ENCODE measurements around the gene ACOX1. TPM values are rescaled to one million over a fixed set of nuclear protein-coding genes. Genes with fewer than 3 reads are reported as not detected.

Gene ACOX1
- total RNA-seq, 4 donors from 2014 or later, result 45.3 to 57.4 (median 48.9) TPM

DNA sequence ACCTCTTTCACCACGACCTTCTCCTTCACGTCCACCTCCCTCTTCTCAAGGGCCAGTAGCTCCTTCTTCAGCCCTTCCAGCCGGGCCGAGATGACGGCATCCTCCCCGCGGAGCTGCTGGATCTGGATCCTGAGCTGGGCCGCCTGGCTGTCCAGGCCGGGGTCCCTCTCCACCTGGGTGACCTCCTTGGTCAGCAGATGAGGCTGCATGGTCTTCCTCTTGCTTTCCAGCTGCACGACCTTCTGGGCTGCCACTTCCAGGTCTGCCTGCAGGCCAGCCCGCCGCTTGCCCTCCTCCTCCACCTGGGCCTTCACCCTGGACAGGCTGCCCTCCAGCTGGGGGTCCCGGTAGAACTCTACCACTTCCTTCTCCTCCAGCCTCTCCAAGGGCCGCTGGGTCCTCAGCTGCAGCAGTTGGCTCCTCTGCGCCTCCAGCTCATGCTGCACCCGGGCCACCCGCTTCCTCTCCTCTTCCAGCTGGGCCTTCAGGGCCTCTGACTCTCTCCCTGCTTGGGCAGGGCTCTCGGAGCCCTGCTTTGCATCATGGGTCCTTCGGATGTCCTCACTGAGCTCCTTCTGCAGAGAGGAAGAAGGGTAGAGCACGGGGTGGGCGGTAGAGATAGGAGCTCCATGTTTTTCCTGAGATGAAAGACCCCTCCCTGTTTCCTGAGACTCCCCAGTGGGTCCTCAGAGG is 31.1 kb upstream of the ACOX1 start:
- Histone ChIP-seq H3K36me3 (no peaks in the 10 kb centered on the region), H3K9me3 (no peaks in the 10 kb centered on the region), H3K27me3 (peaks cover 0 to 8% (median 0%) of the 10 kb centered on the region in 4 donors), H3K4me3 (no peak overlapping the region), H3K27ac (replicated peaks in 1 of 4) (no peak overlapping the region), H3K4me1 (peaks cover 0 to 17% (median 11%) of the 10 kb centered on the region in 4 donors)
- DNase-seq (ENCODE audit: extremely low spot score), result no peak
- intact Hi-C loops (cut with DNase I), result no loop called here
- WGBS, result 85% methylated on average over 21 of the region's 21 CpGs
- no peak for TF ChIP-seq EP300 (IDR thresholded peaks at IDR 0.05)

DNA sequence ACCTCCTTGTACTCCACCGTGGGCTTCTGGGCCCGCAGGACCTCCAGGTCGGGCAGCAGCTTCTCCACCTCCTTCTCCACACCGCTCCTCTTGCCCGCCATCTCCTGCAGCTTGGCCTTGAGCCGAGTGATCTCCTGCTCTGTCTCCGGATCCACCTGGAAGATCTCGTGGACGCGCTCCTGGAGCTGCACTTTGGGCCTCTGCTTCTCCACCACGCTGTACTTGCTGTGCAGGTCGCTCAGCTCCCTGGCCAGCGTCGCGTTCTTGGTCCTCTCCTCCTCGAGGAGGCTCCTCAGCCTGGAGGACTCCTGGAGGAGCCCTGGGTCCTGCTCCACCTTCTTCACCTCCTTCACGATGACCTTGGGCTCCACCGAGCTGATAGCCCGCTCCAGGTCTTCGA is 30.5 kb upstream of the ACOX1 start:
- Histone ChIP-seq H3K4me1 (peaks cover 0 to 16% (median 9%) of the 10 kb centered on the region in 4 donors), H3K4me3 (no peak overlapping the region), H3K9me3 (no peaks in the 10 kb centered on the region), H3K27me3 (peaks cover 0 to 1% (median 0%) of the 10 kb centered on the region in 4 donors), H3K27ac (replicated peaks in 1 of 4) (no peak overlapping the region), H3K36me3 (no peaks in the 10 kb centered on the region)
- intact Hi-C loops (cut with DNase I), result no loop called here
- TF ChIP-seq POLR2A (IDR thresholded peaks at IDR 0.05; ENCODE audit: low read depth) (no peak), POLR2AphosphoS5 (IDR thresholded peaks at IDR 0.05) (no peak), EP300 (IDR thresholded peaks at IDR 0.05) (no peak)
- TF ChIP-seq, protein P1, sequence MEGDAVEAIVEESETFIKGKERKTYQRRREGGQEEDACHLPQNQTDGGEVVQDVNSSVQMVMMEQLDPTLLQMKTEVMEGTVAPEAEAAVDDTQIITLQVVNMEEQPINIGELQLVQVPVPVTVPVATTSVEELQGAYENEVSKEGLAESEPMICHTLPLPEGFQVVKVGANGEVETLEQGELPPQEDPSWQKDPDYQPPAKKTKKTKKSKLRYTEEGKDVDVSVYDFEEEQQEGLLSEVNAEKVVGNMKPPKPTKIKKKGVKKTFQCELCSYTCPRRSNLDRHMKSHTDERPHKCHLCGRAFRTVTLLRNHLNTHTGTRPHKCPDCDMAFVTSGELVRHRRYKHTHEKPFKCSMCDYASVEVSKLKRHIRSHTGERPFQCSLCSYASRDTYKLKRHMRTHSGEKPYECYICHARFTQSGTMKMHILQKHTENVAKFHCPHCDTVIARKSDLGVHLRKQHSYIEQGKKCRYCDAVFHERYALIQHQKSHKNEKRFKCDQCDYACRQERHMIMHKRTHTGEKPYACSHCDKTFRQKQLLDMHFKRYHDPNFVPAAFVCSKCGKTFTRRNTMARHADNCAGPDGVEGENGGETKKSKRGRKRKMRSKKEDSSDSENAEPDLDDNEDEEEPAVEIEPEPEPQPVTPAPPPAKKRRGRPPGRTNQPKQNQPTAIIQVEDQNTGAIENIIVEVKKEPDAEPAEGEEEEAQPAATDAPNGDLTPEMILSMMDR (IDR thresholded peaks at IDR 0.05), result no peak
- 95% methylated on average over 20 of the region's 20 CpGs for WGBS
- DNase-seq (ENCODE audit: extremely low spot score), result no peak

DNA sequence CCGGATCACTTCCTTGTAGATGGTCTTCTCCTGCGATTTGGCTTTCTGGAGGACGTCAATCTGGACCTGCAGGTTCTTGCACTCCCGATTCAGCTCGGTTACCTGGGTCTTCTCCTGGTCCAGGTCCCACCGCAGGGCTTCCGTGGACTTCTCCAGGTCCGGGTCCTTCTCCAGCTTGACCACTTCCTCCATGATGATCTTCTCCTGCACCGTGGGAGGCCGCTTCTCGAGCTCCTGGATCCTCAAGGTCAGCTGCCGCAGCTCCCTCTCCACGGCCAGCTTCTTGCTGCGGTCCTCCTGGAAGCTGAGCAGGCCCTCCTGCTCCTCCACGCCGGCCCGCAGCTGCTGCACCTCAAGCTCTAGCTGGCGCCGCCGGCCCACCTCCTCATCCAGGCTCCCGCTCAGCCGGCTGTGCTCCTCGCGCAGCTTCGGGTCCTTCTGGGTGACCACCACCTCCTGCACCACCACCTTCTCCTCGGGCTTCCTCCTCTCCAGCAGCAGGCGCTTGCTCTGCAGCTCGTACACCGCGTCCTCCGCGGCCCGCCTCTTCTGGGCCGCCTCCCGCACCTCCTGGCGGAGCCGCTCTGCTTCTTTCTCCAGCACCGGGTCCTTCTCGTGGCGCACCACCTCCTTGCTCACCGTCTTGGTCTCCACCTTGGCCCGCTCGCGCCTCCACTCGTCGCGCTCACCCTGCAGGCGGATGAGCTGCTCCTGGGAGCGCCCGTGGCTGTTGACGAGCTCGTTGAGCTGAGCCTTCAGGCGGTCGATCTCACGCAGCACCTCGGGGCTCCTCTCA is 29.9 kb upstream of the ACOX1 start:
- Histone ChIP-seq H3K4me3 (no peak overlapping the region), H3K4me1 (peaks cover 0 to 11% (median 5%) of the 10 kb centered on the region in 4 donors), H3K36me3 (no peaks in the 10 kb centered on the region), H3K27me3 (no peaks in the 10 kb centered on the region), H3K9me3 (no peaks in the 10 kb centered on the region), H3K27ac (replicated peaks in 1 of 4) (no peak overlapping the region)
- no peak for DNase-seq (ENCODE audit: extremely low spot score)
- TF ChIP-seq EP300 (IDR thresholded peaks at IDR 0.05), result no peak
- TF ChIP-seq, protein P1 (IDR thresholded peaks at IDR 0.05), result no peak
- no peak for TF ChIP-seq POLR2AphosphoS5 (IDR thresholded peaks at IDR 0.05)
- no peak for TF ChIP-seq POLR2A (IDR thresholded peaks at IDR 0.05; ENCODE audit: low read depth)
- WGBS, result 96% methylated on average over 56 of the region's 56 CpGs
- intact Hi-C loops (cut with DNase I), result no loop called here

DNA sequence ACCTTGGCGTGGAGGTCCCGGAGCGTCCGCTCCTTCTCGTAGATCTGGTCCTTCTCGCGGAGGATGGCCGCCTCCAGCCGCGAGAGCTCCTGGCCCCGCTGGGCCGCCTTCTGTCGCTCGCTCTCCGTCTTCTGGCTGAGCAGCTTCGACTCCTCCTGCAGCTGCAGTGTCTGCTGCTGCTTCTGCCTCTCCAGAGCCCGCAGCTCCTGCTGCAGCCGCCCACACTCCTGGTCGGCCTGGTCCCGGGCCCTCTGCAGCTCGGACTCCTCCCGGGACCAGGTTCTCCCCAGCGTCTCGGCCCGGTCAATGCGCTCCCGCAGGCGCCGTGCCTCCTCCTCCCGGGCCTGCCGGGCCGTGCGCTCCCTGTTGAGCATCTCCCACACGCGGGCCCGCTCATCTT is 29.2 kb upstream of the ACOX1 start:
- DNase-seq (ENCODE audit: extremely low spot score), result no peak
- WGBS, result 93% methylated on average over 35 of the region's 36 CpGs
- H3K9me3 ChIP-seq, result no peaks in the 10 kb centered on the region
- H3K27me3 ChIP-seq, result no peaks in the 10 kb centered on the region
- no peak overlapping the region for H3K27ac ChIP-seq (replicated peaks in 1 of 4)
- intact Hi-C loops (cut with DNase I), result no loop called here
- peaks cover 0 to 11% (median 5%) of the 10 kb centered on the region in 4 donors for H3K4me1 ChIP-seq
- no peak overlapping the region for H3K4me3 ChIP-seq
- no peaks in the 10 kb centered on the region for H3K36me3 ChIP-seq
- TF ChIP-seq POLR2AphosphoS5 (IDR thresholded peaks at IDR 0.05), result no peak
- TF ChIP-seq EP300 (IDR thresholded peaks at IDR 0.05), result no peak
- no peak for TF ChIP-seq POLR2A (IDR thresholded peaks at IDR 0.05; ENCODE audit: low read depth)
- TF ChIP-seq, protein P1 (IDR thresholded peaks at IDR 0.05), result no peak

DNA sequence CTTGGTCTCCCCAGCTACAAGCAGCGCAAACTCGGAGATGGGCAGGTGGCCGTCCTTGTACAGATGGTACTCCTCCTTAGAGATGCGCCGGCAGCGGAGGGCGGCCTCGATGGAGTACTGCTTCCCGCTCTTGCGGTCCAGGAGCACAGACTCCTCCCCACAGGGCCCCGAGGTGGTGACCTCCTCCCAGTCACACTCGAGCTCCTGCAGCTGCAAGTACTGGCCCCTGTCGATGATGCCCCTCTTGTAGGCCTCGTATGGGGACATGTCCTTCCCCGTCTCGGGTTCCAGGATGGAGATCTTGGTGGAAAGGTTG is 28.8 kb upstream of the ACOX1 start:
- TF ChIP-seq, protein P1 (IDR thresholded peaks at IDR 0.05), result no peak
- no peak for TF ChIP-seq EP300 (IDR thresholded peaks at IDR 0.05)
- no peaks in the 10 kb centered on the region for H3K9me3 ChIP-seq
- intact Hi-C loops (cut with DNase I), result loop anchor here (2.0 kb wide), 1 partner anchor 103 kb away; the partner anchor contains the start of gene MRPL38
- 89% methylated on average over 11 of the region's 16 CpGs for WGBS
- peaks cover 0 to 11% (median 5%) of the 10 kb centered on the region in 4 donors for H3K4me1 ChIP-seq
- no peaks in the 10 kb centered on the region for H3K27me3 ChIP-seq
- no peak for DNase-seq (ENCODE audit: extremely low spot score)
- no peak overlapping the region for H3K27ac ChIP-seq (replicated peaks in 1 of 4)
- H3K4me3 ChIP-seq, result no peak overlapping the region
- no peaks in the 10 kb centered on the region for H3K36me3 ChIP-seq

Measured in esophagus muscularis mucosa (tissue), 4 donors.